NCI-H524 (cell line): ENCODE results near the gene JAG1.
A peak's percentile ranks its signal among the peaks of the same experiment; 100 is the strongest.
"Not testable (repeated sequence)": the region's sequence is repeated elsewhere in the genome, so short reads cannot be mapped to it uniquely, and the experiment has no call there.

Experiments used
- DNase-seq, 2 experiments: peaks; one replicate each; lab custom pipeline; 2025; lab: John Stamatoyannopoulos, UW

The JAG1 gene

GRCh38 chr20:10611357-10611756, 62.4 kb downstream of the JAG1 start:
- DNase-seq, result peak in 1 of 2 experiments; percentile 26

DNA sequence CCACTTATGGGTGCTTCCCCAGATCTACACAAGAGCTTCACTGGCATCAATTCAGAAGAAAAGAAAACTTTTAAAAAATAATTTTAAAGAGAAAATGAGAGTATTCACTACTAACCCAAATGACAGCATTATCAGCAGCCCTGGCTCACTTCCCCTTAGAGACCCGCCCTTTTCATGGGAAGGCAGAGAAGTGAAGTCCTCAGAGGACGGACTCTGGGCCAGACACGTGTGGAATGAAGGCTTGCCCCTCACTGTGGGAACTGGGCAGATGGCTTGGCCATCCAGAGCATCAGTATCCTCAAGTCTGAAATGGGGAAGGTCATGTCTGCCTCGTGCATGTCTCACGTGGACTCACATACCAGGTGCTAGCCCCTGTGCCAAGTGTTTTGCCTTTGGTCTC, 63.5 kb downstream of the JAG1 start:
- no peak for DNase-seq

DNA sequence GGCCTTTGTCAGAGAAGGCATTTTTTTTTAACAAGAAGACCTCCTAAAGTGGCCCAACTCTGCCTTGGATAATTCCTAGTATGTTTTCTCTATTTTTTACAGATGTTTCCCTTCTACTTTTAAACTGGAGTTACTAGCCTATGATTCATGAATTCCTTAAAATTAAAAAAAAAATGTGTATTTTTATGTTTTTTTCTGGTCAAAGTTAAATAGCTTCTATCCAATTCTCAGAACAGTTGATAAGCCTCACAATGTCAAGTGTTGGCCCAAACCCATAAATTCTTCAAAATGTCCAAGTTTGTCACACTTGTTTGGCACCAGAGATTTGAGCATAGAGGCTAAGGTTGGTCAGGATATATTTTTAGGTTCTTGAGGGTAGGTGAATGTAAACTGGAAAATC, 64.0 kb downstream of the JAG1 start:
- no peak for DNase-seq

GRCh38 chr20:10609276-10609675, 64.5 kb downstream of the JAG1 start:
- DNase-seq, result no peak

- DNase-seq, result no peak
Measured at GRCh38 chr20:10605547-10606195, 68.1 kb downstream of the JAG1 start.

DNA sequence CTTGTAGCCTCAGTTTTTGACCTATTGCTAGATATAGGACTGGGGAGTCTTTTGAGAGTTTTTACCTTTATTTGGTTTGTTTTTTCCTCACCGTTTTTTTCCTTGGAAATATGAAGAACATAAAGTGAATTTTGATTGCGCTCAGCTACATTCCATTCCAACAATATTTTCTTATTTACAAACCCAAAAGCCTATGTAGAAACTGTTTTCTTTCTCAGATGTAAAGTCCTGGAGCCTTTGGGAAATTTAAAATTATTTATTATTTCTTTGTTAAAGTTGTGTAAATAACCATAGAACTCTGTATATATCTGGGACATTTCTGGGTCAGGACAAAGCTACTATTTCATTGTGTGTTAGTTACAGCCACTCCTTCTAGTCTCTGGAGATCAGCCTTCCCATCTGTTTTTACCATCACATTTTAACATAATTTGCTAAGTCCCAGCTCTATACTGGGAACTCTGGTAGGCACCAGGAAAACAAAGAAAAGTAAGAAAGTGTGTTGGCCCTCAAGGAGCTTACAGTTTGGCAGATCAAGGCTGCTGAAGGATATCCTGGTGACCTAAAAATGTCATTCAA, 68.8 kb downstream of the JAG1 start:
- DNase-seq, result no peak

GRCh38 chr20:10603971-10604864, 69.6 kb downstream of the JAG1 start:
- DNase-seq, result no peak

DNA sequence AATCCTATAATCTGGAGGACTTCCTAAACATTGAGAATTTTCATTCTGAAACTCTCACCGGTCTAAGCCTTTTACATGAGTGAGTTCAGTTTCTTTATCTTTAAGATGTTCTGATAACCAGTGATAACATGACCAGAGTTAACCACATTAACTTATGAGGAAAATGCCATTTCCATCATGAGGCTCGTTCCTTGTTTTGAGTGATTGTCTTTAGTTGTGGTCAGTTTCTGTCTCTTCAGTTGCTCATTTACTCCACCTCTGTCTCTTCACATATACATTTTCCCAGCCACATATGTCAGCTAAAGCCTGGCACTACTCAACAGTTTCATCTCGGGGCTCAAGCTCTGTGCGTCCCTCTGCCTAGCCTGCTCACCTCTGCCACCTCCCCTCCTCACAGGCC, 70.4 kb downstream of the JAG1 start:
- DNase-seq, result no peak

DNA sequence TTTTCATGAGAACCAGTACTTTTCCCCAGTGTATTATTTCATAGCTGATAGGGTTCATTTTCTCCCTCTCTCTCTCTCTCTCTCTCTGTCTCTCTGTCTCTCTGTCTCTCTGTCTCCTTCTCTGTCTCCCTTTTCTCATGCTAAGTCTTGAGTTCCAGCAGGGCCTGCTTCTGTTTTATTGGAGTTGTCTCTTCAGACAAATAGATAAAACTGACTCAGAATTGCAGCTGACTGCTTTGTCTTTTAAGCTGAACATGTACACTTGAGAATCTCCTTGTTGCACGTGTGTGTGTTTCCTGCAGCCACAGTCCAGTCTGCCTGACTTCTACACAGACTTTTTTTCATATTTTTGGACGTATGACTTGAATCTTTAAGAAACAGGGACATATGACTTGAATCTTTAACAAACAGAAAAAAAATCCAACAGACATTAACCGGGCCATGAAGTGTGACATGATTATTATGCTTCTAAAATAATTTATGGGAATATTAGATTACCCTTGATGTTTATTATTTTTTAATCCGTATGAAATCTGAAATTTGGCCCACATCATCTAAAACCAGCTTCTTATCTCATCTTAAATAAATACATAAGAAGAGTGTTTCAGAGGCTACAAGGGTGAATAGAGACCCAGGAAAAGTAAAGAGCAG, 71.5 kb downstream of the JAG1 start:
- no peak for DNase-seq

DNA sequence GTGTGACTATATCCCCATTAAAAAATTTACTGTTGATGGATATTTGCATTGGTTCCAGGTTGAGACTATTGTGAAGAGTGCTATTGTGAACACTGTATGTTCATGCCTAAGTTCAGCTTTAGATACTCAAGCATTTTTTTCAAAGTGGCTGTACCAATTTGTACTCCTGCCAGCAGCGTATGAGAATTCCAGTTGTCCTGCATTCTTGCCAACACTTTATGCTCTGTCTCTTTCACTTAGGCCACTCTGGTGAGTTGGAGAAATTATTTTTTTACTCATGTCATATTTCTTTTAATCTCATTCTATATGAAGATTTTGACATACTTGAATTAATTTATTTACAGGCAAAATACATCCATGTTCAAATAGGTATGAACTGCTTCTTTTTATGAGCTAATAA, 76.2 kb downstream of the JAG1 start:
- no peak for DNase-seq

- no peak for DNase-seq
Measured at GRCh38 chr20:10596710-10597121, 77.1 kb downstream of the JAG1 start.

DNA sequence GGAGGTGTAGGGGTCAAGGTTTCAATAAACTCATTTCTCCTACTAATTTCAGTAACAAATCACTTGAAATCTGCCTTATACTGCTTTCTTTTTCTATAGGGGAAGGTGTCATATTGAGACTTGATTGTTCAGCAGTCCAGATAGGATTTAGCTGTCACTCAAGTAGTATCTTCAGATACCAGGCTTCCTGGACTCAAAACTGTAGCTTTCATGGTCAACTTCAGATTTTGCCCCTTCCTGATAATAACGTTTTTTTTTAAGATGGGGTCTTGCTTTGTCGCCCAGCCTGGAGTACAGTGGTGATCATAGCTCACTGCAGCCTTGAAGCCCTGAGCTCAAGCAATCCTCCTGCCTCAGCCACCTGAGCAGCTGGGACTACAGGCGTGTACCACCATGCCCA, 77.8 kb downstream of the JAG1 start:
- DNase-seq, result no peak

DNA sequence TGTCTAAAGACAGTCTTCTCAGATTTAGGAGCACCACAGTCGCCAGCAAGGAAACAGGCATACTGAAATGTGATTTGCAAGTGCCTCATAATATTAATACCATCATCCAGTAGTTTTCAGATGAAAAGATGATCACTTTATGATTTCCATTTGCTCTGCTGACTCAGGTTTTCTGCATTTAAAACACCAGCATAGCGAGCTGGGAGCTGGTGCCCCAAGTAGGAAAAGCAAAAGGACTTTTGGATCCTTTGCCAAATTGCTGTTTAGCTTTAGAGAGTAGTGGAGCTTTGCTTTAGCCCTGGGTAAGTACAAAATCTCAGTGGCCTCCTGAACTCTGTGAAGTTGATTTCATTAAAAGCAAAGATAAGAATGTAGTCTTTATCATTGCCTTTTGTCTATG, 78.5 kb downstream of the JAG1 start:
- DNase-seq, result no peak

DNA sequence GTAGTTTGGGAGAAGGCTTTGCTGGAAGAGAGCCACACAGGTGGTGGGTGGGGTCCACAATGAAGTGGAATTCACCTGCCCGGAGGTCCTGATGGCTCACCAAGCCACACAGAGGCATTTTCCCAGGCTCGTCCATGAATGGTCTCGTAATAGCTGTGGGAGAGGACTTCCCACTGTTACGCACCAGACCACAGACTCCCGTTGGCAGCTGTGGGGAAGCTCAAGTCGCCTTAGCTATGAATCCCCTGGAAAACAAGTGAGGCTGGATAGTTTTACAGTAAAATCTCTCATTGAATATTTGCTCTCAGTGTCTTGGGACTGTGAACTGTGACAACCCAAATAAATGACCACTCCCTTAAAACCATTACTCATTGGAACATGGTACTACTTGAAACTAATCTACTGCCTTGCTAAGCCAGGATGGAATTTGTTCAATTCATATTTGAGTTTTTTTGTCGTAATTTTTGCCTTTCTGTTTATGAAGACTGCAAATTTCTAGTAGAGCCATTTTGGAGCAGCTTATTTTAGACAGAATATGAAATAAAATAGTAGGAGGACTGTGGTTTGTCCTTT, 79.4 kb downstream of the JAG1 start:
- DNase-seq, result no peak

GRCh38 chr20:10591946-10592521, 81.8 kb downstream of the JAG1 start:
- no peak for DNase-seq

GRCh38 chr20:10590950-10591671, 82.7 kb downstream of the JAG1 start:
- DNase-seq, result no peak

GRCh38 chr20:10590446-10590845, 83.4 kb downstream of the JAG1 start:
- DNase-seq, result not testable (repeated sequence)
